ENCODE measurements around the gene SERF1B.
"Not testable (repeated sequence)": the region's sequence is repeated elsewhere in the genome, so short reads cannot be mapped to it uniquely, and the experiment has no call there.

GRCh38 chr5:70091776-70092175 is 66.7 kb downstream of the SERF1B start:
- not testable (repeated sequence) for TF ChIP-seq CSRNP3 (CRISPR knock-in tag; IDR thresholded peaks at IDR 0.05); PATZ1 (CRISPR knock-in tag; IDR thresholded peaks at IDR 0.05; ENCODE audit: borderline replicate concordance); ZC3H10 (CRISPR knock-in tag; IDR thresholded peaks at IDR 0.05); ESRRG (CRISPR knock-in tag; IDR thresholded peaks at IDR 0.05); ARNTL (CRISPR knock-in tag; IDR thresholded peaks at IDR 0.05; ENCODE audit: borderline replicate concordance, low read depth); RARB (CRISPR knock-in tag; IDR thresholded peaks at IDR 0.05)

Data from SK-N-SH treated with all-trans-retinoic acid at 6 μM for 48 hours (cell line).